Activated CD4-positive, alpha-beta T cell treated with anti-CD3 and anti-CD28 coated beads, Interleukin-2, amount 50 U/mL, for 24 hours (primary cell): ENCODE data around the gene FLNA.

Experiments
- DNase-seq, 2 donors: peaks; one replicate each; pipeline ENCODE4 v3.0.0-alpha.2; 2020; ENCODE audit warnings: low read depth in 1 of 2, low spot score in 1 of 2

FLNA gene

GRCh38 chrX:154378059-154378798 lies 3.8 kb upstream of the FLNA start:
- no peak for DNase-seq

DNA sequence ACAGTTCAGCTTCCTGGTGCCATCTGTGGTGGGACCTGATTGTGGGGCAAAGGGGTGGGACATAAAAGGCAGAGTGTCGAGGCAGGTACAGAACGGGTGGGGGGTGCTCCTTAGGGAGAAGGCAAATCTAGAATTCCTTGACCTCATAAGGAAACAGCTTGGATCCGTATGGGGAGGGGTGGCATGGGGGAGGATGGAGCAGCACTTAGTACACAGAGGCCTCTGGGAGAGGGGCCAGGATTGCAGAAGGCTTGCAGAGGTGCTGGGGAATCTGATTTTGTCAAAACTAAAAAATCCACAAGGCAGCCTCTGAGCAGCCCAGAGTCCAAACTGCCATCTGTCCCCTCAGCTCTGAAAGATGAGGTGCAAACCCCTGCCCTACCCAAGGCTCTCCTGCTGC lies 2.3 kb upstream of the FLNA start:
- DNase-seq: no peak

DNA sequence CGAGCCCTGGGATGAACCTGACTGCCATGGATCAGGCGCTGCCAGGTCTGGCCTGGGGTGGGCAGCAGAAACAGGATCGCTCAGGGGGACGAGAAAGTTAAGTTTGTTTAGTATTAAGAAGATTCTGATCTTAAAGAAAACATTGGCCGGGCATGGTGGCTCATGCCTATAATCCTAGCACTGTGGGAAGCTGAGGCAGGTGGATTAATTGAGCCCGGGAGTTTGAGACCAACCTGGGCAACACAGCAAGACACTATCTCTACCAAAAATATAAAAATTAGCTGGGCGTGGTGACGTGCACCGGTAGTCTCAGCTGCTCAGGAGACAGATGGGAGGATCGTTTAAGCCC lies 696 bp upstream of the FLNA start:
- no peak for DNase-seq

DNA sequence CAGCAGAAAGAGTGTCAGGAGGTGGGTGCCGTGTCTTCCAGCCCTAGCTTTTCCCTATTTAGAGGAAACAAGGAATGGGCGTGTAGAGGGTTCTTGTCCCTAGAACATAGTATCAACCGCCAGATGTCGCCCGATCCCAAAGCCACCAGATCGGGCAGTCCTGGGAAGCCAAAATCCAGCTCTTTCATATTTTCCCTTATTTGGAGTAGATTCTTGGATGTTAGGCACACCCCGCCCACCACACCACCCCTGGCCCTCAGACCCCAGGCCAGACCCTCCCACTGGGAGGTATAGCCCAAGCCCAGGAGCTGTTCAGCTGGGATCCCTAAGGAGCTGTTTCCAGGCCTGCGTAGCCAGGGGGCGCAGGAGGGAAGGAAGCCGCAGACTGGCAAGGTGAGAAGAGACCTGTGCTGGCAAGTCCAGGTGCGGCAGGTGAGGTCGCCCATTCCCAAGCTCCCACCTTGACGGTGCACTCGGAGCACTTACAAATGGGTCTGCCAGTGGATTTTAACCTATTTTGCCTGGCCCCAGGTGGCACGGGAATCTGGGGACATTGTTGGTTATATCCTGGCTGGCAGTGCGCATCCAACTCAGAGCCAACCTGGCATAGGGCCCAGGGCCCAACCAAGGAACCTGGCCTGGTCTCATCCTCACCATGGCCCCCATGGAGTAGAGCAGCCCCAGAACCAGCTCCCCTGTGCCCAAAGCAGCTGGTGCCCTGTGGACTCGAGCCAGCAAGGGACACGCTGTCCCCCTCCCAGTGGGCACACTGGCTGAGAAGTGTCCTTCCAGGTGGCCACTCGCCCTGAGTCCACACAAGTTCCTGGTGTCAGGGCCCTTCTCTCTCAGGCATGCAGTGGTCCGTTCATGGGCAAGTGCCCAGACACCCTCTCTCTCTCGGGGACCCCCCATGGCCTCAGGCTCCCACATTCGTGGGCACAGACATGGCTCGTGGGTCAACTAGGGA lies 811 bp downstream of the FLNA start:
- no peak for DNase-seq

DNA sequence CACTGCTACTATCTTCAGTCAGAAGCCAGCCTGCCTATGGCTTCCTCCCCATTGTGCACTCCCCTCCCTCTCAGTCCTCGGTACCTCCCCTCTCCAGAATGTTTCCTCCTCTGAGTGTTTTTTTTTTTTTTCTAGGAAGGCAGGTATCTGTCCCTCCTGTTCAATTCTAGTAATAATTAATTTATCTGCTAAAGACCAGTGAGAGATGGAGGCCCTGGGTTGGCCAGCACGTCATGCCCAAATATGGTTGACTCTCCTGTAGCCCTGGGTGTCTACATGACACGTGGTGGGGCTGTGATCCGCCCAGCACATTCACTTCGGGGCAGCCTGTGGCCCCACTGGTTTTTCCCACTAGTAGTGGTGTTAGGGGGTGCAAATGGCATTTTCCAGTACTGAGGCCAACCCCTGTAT lies 1.8 kb downstream of the FLNA start:
- no peak for DNase-seq

- DNase-seq: no peak
These were observed 2.6 kb downstream of the FLNA start for GRCh38 chrX:154371789-154372300.

- peak; percentile 75 to 87 for DNase-seq
These were observed 3.2 kb downstream of the FLNA start for GRCh38 chrX:154371017-154371788.

- no peak for DNase-seq
These were observed 4.0 kb downstream of the FLNA start for GRCh38 chrX:154370300-154371016.

DNA sequence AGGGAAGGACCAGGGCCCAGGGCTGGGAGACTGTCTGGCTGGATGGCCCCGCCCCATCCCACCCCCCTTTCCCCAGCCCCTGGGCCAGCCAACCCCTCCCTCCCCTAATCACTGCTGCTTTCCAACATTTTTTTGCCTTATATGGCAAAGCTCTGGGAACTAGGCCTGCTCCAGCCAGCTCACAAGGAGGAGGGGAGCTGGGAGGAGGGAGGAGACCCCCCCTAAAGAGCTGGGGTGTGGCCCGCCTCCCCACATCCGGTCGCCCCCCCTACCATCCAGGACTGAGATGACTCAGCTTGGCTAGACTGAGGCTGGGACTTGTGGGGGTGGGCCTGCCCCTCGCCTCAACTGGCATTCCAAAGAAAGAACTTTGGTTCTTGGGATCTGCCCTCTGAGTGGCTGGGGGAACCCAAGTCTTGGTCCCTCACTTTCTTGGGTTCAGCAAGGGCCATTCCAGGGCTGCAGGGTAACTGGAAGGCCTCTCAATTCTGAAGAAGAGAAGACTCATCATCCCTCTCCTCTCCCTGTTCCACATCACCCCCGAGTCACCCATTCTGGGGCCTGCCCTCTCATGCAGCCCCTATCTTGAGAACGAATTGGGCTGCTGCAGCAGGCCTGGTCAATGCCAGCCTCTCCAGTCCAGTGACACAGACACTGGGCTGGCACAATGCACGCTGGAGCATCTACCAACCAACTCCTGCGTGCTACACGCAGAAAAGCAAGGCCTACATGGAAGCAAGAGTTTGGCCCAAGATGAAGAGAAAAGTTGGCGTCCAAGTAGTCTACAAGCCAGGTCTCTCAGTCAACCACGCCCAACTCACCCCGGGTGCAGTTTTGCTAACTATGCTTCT lies 4.8 kb downstream of the FLNA start:
- DNase-seq: peak; percentile 32 to 47

DNA sequence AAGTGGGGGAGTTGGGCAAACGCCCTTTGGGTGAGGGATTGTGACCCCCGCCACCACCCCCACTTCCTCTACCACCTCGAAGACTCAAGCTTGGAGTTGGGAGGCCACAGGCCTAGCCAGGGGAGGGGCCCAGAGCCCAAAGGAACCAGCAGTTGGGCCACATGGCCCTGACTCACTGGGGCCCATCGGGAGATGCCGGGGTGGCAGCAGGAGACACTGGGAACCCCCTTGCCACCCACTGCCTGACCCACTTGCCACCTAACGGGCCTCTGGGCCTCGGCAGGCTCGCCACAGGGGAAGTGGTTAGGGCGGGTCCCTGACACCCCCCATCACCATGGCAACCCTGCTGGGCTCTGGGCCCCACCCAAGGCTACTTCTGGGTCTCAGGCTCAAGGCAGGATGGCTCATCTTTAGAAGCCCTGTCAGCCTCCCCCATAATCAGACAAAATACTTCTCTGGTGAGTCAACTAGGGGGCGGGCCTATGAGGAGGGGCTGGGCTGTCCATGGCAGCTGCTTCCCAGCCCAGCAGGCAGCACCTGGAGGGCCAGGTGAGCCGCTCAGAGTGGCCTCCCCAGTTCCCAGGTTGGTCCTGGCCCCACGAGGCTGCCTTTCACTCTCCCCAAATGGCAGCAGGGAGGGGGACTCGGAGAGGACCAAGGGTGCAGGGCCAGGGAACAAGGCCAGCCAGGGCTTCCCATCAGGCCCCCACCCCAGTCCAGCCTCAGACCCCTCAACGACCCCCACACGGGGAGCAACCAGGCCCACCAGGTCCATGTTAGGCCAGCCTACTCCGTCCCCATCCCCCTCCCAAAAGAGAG lies 5.6 kb downstream of the FLNA start:
- DNase-seq: peak; percentile 69 to 83

DNA sequence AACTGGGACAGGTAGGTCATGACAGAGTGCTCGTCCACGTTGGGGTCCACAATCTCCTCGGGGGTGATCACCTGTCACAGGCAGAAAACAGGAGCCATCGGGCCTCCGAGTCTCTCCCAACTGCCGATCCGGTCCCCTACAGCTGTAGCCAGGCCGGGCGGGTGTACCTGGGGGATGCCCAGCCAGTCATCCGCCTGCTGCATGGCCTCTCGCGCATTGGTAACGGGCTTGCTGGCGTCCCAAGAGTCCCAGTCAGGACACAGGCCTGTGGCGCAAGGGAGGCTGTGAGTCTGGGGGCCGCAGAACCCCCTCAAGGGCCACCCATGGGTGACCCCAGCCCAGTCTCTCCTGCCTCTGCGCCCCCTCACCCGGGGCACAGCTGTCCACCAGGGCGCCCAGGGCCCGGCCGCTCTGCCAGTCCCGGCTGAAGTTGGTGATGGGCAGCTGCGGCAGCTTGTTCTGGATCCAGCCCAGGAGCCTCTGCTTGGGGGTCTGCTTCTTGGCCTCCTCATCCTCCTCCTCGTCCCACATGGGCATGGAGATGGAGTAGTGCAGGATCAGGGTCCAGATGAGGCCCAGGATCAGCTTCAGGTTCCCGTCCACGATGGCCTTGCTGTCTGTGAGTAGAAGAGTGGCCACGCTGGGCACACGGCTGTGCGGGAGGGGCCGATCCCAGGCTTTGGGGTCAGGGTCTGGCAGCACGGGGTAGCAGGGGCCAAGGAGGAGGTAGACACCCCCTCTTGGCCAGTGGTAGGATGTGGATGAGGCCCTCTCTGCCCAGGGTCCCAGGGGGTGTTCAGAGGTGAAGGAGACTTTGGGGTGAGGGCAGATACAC lies 6.7 kb downstream of the FLNA start:
- DNase-seq: no peak

GRCh38 chrX:154366666-154367055 lies 7.8 kb downstream of the FLNA start:
- DNase-seq: no peak

- no peak for DNase-seq
These were observed 8.3 kb downstream of the FLNA start for GRCh38 chrX:154365997-154366665.

DNA sequence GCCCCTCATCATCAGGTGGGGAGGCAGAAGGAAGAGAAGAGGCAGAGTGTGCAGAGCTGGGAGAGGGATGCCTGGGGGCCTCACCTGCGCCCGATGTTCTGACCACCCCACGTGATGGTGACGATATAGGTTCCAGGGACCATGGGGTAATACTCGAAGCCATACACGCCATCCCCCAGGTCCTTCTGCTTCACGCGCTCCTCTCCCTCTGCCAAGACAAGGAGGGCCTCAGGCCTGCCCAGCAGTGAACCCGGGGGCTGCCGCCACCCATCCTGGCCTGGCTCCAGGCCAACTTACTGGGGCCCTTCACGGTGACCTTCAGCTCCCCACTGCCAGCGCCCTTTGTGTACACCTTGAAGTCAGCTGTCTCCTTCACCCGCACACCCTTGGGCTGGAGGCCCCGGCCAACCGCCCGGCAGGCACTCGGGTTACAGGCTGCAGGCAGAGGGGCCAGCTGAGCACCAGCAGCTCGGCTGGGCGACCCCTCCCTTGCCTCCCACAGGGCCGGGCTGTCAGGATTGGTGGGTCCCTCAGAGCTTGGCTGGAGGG lies 9.3 kb downstream of the FLNA start:
- no peak for DNase-seq

GRCh38 chrX:154363706-154364439 lies 10.6 kb downstream of the FLNA start:
- DNase-seq: no peak

DNA sequence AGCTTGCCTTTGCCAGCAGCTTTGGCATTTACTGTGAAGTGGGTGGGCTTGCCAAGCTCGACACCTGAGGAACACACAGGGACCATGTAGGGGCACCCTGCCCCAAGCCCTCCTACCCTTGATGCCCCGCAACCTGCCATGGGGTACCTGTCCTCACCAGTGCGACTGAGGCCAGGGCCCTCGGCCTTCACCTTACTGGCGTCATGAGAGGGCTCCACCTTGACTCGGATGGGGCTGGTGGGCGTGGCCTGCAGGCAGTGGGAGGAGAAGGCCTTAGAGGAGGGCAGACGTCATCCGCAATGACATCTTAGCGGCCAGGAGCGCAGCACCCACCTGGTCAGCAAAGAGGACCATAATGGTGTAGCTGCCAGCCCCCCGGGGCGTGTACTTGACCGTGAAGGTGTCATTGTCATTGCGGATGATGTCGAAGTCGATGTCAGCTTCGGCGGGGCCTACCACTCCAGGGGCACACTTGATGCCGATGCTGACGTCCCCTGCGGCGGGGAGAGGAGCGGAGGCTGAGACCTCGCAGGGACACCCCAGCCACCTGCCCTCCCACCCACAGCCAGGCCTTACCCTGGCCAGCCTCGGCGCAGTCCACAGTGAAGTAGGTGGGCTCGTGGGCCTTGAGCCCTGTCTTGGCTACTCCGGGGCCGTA lies 12.2 kb downstream of the FLNA start:
- no peak for DNase-seq
